ENCODE results near the gene FIBP.

FIBP gene

GRCh38 chr11:65869643-65870306, 18.5 kb downstream of the FIBP start:
- DNase-seq (ENCODE audit: low read depth) = no peak

DNA sequence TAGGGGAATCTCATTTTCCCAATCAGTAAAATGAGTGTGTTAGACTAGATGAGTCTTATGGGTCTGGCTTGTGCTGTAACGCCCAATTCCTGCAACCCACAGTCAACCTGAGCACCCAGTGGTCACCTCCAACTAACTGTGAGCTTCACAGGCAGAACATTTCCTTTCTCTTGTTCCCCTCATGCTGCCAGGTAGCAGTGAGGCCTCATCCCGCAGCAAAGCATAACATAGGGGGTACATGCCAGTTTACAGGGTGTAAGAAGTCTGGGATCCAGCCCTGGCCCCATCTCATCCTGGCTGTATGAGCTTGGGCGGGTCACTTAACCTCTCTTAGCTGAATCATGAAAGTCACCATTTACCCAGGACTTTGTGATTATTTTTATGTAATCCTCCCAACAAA, 19.4 kb downstream of the FIBP start:
- DNase-seq (ENCODE audit: low read depth) = no peak

GRCh38 chr11:65868076-65868667, 20.1 kb downstream of the FIBP start:
- no peak for DNase-seq (ENCODE audit: low read depth)

DNA sequence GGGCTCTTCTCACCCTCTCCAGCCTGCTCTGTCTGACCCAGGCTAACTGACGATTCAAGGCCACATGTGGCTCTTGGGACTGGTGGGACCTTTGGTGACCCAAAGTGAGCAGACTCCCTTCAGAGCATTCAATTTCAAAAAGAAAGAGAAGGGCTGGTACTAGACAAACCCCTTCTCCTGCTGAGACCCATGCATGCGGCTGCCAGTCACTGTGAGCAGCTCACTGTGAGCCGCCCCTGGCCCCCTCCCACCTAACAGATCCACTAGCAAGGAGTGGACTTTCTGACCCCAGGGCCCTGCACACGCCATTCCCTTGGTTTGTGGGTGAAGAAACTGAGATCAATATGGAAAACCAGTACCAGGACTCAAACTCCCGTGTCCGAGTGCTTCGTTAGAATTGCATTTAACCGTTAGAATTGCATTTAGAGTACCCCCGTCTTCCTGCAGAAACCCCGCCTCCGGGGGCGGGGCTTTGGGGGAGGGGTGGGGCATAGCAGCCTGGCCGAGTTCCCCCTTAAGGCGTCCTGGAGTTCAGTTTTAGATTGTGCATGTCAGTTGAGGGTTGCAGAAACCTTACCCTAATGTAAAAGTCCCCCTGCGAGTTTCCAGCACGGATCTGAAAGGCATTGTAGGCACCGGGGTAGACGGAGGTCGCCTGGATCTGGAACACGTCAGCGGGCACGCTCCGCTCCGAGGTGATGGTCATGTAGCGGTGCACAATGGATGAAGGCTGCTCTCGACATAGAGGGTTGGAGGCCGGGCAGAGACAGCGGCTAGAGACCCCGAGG, 20.8 kb downstream of the FIBP start:
- no peak for DNase-seq (ENCODE audit: low read depth)

- no peak for DNase-seq (ENCODE audit: low read depth)
These were observed 21.6 kb downstream of the FIBP start for GRCh38 chr11:65866509-65867283.

- DNase-seq (ENCODE audit: low read depth) = no peak
These were observed 22.6 kb downstream of the FIBP start for GRCh38 chr11:65865550-65866172.

GRCh38 chr11:65864706-65865471, 23.4 kb downstream of the FIBP start:
- no peak for DNase-seq (ENCODE audit: low read depth)

DNA sequence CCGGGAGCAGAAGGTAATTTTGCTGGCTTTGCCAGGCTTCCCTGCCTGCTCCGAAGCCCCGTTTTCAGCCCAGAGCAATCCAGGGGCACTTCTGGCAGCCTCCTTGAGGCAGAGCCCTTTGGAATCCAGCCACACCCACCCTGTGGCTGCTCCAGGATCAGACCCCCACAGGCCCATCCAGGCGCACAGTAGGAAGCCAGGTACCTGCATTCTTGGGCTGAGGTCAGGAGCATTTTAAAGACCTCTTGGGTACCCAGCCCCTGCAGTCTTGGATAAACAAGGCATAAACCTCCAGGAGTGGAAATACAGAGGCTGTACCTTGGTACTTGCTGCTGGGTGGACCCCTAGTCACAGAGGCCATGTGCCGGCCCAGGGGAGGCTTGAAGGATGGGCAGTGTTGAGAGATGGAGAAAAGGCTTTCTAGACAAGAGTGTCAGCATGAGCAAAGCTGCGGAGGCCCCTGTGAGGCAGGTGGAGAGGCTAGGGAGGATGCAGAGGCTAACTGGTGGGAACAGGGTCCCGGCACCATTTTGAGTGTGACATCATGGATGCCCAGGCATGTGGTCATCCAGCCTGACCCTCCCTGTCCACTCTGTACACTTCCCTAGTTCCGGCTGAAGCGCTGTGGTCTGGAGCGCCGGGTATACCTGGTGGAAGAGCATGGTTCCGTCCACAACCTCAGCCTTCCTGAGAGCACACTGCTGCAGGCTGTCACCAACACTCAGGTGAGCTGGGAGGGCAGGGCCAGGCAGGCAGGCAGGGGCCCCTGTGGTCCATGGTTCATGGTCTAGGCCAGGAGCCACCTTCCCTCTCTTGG, 24.2 kb downstream of the FIBP start:
- DNase-seq (ENCODE audit: low read depth) = no peak

DNA sequence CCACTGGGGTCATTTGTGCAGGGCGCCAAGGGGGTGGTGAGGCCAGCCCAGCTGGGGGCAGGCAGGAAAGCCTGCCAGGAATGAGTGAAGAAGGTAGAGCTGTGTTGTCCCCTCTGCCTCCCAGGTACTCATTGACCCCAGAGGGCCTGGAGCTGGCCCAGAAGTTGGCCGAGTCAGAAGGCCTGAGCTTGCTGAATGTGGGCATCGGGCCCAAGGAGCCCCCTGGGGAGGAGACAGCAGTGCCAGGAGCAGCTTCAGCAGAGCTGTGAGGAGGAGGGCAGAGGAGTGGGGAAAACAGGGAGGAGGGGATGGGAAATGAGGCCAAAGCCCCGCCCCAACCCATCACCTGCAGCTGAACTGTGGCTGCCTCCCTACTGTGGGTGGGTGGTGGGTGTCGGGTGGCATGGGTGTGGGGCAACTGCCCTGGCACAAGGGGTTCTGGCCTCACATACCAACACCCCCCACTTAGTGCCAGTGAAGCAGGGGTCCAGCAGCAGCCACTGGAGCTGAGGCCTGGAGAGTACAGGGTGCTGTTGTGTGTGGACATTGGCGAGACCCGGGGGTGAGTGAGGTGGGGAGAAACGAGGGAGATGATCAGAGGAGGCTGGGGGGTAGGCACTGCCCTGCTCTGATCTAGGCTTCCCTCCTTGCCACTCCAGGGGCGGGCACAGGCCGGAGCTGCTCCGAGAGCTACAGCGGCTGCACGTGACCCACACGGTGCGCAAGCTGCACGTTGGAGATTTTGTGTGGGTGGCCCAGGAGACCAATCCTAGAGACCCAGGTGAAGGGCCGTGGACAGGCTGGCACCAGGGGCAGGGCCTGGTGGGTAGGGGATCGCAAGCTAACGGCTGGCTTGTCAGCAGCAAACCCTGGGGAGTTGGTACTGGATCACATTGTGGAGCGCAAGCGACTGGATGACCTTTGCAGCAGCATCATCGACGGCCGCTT, 25.1 kb downstream of the FIBP start:
- DNase-seq (ENCODE audit: low read depth) = no peak

DNA sequence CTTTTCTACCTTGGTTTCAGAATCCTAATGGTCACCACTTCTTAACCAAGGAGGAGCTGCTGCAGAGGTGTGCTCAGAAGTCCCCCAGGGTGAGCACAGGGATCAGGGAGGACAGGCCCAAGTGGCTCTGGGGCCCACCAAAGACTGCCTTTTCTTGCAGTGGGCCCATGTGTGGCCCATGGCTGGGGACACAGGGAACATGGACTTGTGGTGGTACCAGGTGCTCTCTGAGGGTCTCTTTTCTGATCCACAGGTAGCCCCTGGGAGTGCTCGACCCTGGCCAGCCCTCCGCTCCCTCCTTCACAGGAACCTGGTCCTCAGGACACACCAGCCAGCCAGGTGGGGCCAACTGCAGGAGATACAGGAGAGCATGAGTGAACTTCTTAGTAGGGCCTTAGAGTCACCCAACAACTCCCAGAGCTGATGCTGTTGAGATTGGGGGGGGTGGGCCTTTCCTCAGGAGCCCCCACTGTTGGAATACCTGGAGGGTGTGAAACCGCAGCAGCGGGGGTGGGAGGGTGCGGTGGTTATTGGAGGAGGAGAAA, 26.0 kb downstream of the FIBP start:
- no peak for DNase-seq (ENCODE audit: low read depth)

DNA sequence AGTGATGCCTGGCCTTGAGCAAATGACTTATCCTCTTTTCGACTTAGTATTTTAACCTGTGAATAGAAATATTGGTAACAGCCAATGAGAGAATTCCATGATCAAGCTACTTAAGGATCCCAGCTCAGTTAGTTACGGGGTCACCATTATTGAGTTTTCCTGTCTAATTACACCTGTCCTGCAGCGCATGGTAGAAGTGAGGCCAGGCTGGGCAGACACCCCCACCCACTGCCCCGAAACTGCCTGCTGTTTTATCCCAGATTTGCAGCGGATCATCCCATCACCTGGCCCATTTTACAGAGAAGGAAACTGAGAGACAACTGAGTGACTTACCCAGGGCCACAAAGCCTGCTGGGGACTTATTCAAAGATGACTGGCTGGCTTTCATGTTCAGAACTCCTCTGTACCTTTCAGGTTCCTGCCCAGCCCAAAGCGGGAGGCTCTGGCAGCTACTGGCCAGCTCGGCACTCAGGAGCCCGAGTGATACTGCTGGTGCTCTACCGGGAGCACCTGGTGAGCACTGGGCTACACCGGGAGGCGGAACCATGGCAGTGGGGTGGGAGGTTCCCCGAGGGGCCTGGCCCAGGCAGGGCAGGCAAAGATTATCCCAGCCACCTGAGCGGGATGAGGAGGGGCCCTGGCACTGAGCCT, 26.6 kb downstream of the FIBP start:
- no peak for DNase-seq (ENCODE audit: low read depth)

GRCh38 chr11:65861165-65861505, 27.1 kb downstream of the FIBP start:
- DNase-seq (ENCODE audit: low read depth) = no peak

DNA sequence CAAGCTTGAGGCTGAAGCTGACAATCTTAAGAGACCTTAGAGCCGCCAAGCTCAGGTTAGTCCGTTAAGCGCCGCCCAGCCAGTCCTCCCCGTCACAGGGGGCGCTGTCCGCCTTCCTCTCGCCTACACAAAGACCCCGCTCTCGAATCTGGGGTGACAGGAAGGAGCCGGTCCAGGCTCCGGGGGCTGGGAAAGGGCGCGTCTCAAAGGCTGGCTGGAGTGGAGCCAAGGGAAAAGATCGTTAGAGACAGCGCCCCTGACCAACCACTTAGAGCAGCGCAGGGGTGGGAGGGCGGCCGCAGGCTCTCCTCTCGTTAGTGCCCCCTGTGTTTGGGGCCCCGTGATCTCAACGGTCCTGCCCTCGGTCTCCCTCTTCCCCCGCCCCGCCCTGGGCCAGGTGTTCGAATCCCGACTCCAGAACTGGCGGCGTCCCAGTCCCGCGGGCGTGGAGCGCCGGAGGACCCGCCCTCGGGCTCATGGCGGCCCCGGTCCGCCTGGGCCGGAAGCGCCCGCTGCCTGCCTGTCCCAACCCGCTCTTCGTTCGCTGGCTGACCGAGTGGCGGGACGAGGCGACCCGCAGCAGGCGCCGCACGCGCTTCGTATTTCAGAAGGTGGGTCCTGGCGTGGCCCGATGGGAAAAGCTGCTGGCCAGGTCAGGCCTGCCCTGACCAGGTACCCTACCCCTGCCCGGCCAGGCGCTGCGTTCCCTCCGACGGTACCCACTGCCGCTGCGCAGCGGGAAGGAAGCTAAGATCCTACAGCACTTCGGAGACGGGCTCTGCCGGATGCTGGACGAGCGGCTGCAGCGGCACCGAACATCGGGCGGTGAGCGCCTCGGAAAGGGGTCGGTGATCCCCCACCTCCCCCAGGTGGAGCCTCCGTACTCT, 27.8 kb downstream of the FIBP start, which contains the start of gene MUS81:
Gene MUS81 (plus strand): TSS at position 156 of the 887 bp plus-strand sequence. CDS start 321 bp downstream, at position 477.
- DNase-seq (ENCODE audit: low read depth) = peak; percentile 96

DNA sequence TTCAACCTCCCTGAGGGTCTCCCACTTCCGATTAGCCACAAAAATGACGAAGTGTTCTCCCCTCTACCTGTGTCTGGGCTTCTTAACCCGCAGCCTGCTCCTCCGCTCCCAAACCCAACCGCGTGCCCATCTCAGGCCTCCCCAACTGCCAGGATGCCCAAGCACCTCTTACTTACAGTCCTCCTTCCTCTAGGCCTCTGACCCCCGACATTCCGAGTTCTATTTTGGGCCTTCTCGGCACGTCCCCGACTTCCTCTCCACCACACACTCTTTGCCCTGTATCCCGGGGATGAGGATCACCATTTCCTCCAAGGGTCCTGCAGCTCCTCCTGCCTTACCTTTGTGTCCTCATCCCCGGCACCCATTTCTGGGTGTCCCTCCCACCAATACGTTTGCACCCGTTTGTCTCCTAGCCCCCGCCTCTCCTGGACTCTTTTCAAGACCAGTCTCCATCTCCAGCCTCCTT, 28.4 kb downstream of the FIBP start:
- no peak for DNase-seq (ENCODE audit: low read depth)

DNA sequence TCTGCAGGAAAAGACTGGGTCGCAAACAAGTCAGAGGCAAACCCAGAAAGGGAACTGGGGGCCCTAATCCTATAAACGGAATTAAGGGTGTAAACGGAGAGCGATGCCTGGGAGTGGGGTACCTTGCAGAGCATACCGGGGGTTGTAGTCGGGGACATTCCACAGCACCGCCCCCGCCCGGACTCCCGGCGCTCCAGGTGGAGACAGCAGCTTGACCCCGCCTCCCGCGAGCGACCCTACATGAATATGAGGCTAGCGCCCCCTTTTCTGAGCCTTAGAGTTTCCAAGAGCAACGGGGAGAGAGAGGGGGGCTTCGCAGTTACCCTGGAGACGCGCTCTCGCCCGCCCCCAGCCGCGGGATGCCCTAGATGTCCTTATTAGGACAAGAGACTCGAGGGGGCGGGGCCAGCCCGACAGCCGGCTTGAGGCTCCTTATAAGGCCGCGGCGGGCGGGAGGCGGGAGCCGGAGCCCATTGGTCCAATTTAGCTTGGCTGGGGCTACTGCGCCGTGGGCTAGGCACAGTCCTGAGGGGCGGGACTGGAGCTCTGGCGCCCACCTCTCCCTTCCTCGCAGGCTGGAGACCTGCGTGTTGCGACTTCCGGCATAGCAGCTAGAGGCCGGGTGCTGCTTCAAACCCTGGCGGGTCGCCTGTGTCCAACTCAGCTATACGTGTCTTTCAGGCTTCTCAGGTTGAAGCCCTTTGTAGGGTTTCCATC, 29.0 kb downstream of the FIBP start:
- peak; percentile 95 for DNase-seq (ENCODE audit: low read depth)

- DNase-seq (ENCODE audit: low read depth) = no peak
These were observed 29.6 kb downstream of the FIBP start for GRCh38 chr11:65858681-65859087.
